Skeletal muscle tissue (tissue), 4 donors: ENCODE measurements around the gene LANCL2. TPM values are rescaled to one million over a fixed set of nuclear protein-coding genes. Genes with fewer than 3 reads are reported as not detected.
A peak's percentile ranks its signal among the peaks of the same experiment; 100 is the strongest.

Source experiments
- H3K27ac ChIP-seq: one replicate; pipeline ENCODE4 v1.7.0; 2013; ENCODE audit warnings: mild to moderate bottlenecking, low read depth, low read length, inconsistent platforms
- H3K27me3 ChIP-seq, 3 donors: one replicate each; pipeline ENCODE4 v1.7.0; 2013; ENCODE audit warnings: low read length in 3 of 3; ENCODE audit not compliant: control insufficient read depth in 3 of 3, insufficient read depth in 3 of 3
- H3K36me3 ChIP-seq, 3 donors: one replicate each; pipeline ENCODE4 v1.7.0; 2013; ENCODE audit warnings: low read length in 3 of 3; ENCODE audit not compliant: control insufficient read depth in 3 of 3, insufficient read depth in 3 of 3
- H3K4me1 ChIP-seq, 3 donors: one replicate each; pipeline ENCODE4 v1.7.0; 2013; ENCODE audit warnings: low read length in 3 of 3, mild to moderate bottlenecking in 3 of 3; ENCODE audit not compliant: control insufficient read depth in 3 of 3, insufficient read depth in 3 of 3
- H3K4me3 ChIP-seq, 3 donors: one replicate each; pipeline ENCODE4 v1.7.0; 2013; ENCODE audit warnings: low read length in 3 of 3
- H3K9ac ChIP-seq, 3 donors: one replicate each; pipeline ENCODE4 v1.7.0; 2013; ENCODE audit warnings: low read length in 3 of 3, mild to moderate bottlenecking in 3 of 3, moderate library complexity in 2 of 3, low read depth in 1 of 3
- H3K9me3 ChIP-seq, 3 donors: one replicate each; pipeline ENCODE4 v1.7.0; 2013; ENCODE audit warnings: low read length in 3 of 3; ENCODE audit not compliant: control insufficient read depth in 3 of 3
- total RNA-seq: library from RNA; depleted of rRNA; stranded (reverse); fragments of >200 nt; gene quantifications from one replicate; pipeline ENCODE4 v1.2.3, GENCODE V29; 2014
- donor health status: Osteomylitis.

LANCL2 gene
- 13.0 TPM for total RNA-seq

GRCh38 chr7:55365205-55365674 is at the start of gene LANCL2:
Gene LANCL2, plus strand, starts transcription at chr7:55365337. Its CDS starts 689 bp downstream, at chr7:55366026.
- Histone ChIP-seq H3K36me3 (no peaks in the 10 kb centered on the region), H3K27ac (peak within 1 kb of the TSS; percentile 95), H3K4me3 (peak within 1 kb of the TSS; percentile 97 to 99 (median 99)), H3K9ac (peak within 1 kb of the TSS; percentile 88 to 99 (median 99)), H3K4me1 (peaks cover 17 to 23% (median 17%) of the 10 kb centered on the region in 3 donors), H3K9me3 (no peaks in the 10 kb centered on the region), H3K27me3 (no peaks in the 10 kb centered on the region)

- H3K9me3 ChIP-seq = no peaks in the 10 kb centered on the region
- H3K4me1 ChIP-seq = peaks cover 19 to 26% (median 24%) of the 10 kb centered on the region in 3 donors
- peak overlapping the region; percentile 60 for H3K27ac ChIP-seq
- H3K27me3 ChIP-seq = no peaks in the 10 kb centered on the region
- peak overlapping the region in 2 of 3 donors; percentile 30 to 41 for H3K4me3 ChIP-seq
- peak overlapping the region in 1 of 3 donors; percentile 60 for H3K9ac ChIP-seq
- H3K36me3 ChIP-seq = no peaks in the 10 kb centered on the region
Observed at GRCh38 chr7:55325371-55325792, 39.8 kb upstream of the LANCL2 start.

GRCh38 chr7:55326081-55326835 is 38.9 kb upstream of the LANCL2 start:
- peak overlapping the region in 2 of 3 donors; percentile 37 to 41 for H3K4me3 ChIP-seq
- peak overlapping the region; percentile 60 for H3K27ac ChIP-seq

GRCh38 chr7:55326945-55327626 is 38.1 kb upstream of the LANCL2 start:
- H3K27ac ChIP-seq = no peak overlapping the region
- H3K4me1 ChIP-seq = peaks cover 19 to 26% (median 24%) of the 10 kb centered on the region in 3 donors
- no peaks in the 10 kb centered on the region for H3K9me3 ChIP-seq
- no peaks in the 10 kb centered on the region for H3K36me3 ChIP-seq
- H3K27me3 ChIP-seq = no peaks in the 10 kb centered on the region
- no peak overlapping the region for H3K9ac ChIP-seq
- no peak overlapping the region for H3K4me3 ChIP-seq

More at GRCh38 chr7:55326081-55326835, 38.9 kb upstream of the LANCL2 start:
- Histone ChIP-seq H3K4me1 (peaks cover 19 to 26% (median 24%) of the 10 kb centered on the region in 3 donors), H3K36me3 (no peaks in the 10 kb centered on the region), H3K9me3 (no peaks in the 10 kb centered on the region), H3K27me3 (no peaks in the 10 kb centered on the region), H3K9ac (peak overlapping the region in 2 of 3 donors; percentile 15 to 60)

GRCh38 chr7:55335151-55335550 is 30.0 kb upstream of the LANCL2 start:
- no peak overlapping the region for H3K4me3 ChIP-seq
- H3K9ac ChIP-seq = no peak overlapping the region
- H3K36me3 ChIP-seq = no peaks in the 10 kb centered on the region
- H3K27me3 ChIP-seq = no peaks in the 10 kb centered on the region
- H3K4me1 ChIP-seq = no peaks in the 10 kb centered on the region
- no peaks in the 10 kb centered on the region for H3K9me3 ChIP-seq
- H3K27ac ChIP-seq = no peak overlapping the region

- Histone ChIP-seq H3K9me3 (no peaks in the 10 kb centered on the region), H3K4me1 (no peaks in the 10 kb centered on the region), H3K9ac (no peak overlapping the region), H3K36me3 (no peaks in the 10 kb centered on the region), H3K4me3 (no peak overlapping the region), H3K27me3 (no peaks in the 10 kb centered on the region), H3K27ac (no peak overlapping the region)
Observed at GRCh38 chr7:55335786-55336185, 29.4 kb upstream of the LANCL2 start.

GRCh38 chr7:55336540-55336939 is 28.6 kb upstream of the LANCL2 start:
- Histone ChIP-seq H3K4me1 (no peaks in the 10 kb centered on the region), H3K9me3 (no peaks in the 10 kb centered on the region), H3K27me3 (no peaks in the 10 kb centered on the region), H3K4me3 (no peak overlapping the region), H3K27ac (no peak overlapping the region), H3K36me3 (no peaks in the 10 kb centered on the region), H3K9ac (no peak overlapping the region)

GRCh38 chr7:55339033-55340000 is 25.8 kb upstream of the LANCL2 start:
- Histone ChIP-seq H3K36me3 (no peaks in the 10 kb centered on the region), H3K9ac (no peak overlapping the region), H3K4me1 (no peaks in the 10 kb centered on the region), H3K9me3 (no peaks in the 10 kb centered on the region), H3K27ac (no peak overlapping the region), H3K4me3 (no peak overlapping the region), H3K27me3 (peaks cover 0 to 3% (median 0%) of the 10 kb centered on the region in 3 donors)

GRCh38 chr7:55342216-55342871 is 22.8 kb upstream of the LANCL2 start:
- H3K9me3 ChIP-seq = no peaks in the 10 kb centered on the region
- H3K4me3 ChIP-seq = no peak overlapping the region
- no peak overlapping the region for H3K9ac ChIP-seq
- peaks cover 0 to 5% (median 0%) of the 10 kb centered on the region in 3 donors for H3K27me3 ChIP-seq
- no peaks in the 10 kb centered on the region for H3K4me1 ChIP-seq
- no peak overlapping the region for H3K27ac ChIP-seq
- no peaks in the 10 kb centered on the region for H3K36me3 ChIP-seq
